AG04449 (cell line): Measurements from ENCODE around the gene GIMAP8.

Experiments used
- CTCF ChIA-PET: fragments of 350-600 bp; formaldehyde crosslinking; extraction: SDS; loops from one replicate; lab custom pipeline; 2021; ENCODE audit warnings: antibody characterized with exemption; lab: Yijun Ruan, JAX
- POLR2A ChIA-PET: fragments of 400-600, 350-600 bp; formaldehyde crosslinking; extraction: SDS; loops from one replicate; lab custom pipeline; 2020; ENCODE audit warnings: antibody characterized with exemption, inconsistent platforms; lab: Yijun Ruan, JAX
- DNase-seq: peaks from one replicate; pipeline ENCODE4 v3.0.0-alpha.2; 2010; ENCODE audit warnings: low read depth, low spot score
- H3K4me3 ChIP-seq: 2 replicates; pipeline ENCODE4 v1.5.1; 2011; ENCODE audit warnings: low read depth, mild to moderate bottlenecking, control low read depth, low read length
- CTCF ChIP-seq: IDR thresholded peaks from one replicate; pipeline ENCODE4 v1.5.1; 2011; ENCODE audit warnings: mild to moderate bottlenecking, moderate library complexity, low read length, control low read depth, inconsistent platforms; ENCODE audit not compliant: insufficient read depth; ENCODE audit errors: missing control alignments

Gene GIMAP8

GRCh38 chr7:150524018-150524417, 73.6 kb downstream of the GIMAP8 start:
- TF ChIP-seq CTCF, result no peak
- POLR2A ChIA-PET, result no interaction called here
- CTCF ChIA-PET, result no interaction called here

More at GRCh38 chr7:150524018-150524417, 73.6 kb downstream of the GIMAP8 start:
- no peak overlapping the region for H3K4me3 ChIP-seq
- no peak for DNase-seq
